HepG2 (cell line): ENCODE data around the gene BCL2L11. TPM values are rescaled to one million over a fixed set of nuclear protein-coding genes. Genes with fewer than 3 reads are reported as not detected.

ENCODE experiments used
- ARNTL ChIP-seq: sonication (generic); formaldehyde crosslinking; IDR thresholded peaks from 2 replicates; pipeline ENCODE4 v1.4.0; 2020; ENCODE audit warnings: mild to moderate bottlenecking, missing genetic modification reagents
- FOXK1 ChIP-seq: sonication (generic); formaldehyde crosslinking; IDR thresholded peaks from 2 replicates; pipeline ENCODE4 v1.4.0; 2020; ENCODE audit warnings: low read depth, missing genetic modification reagents, borderline replicate concordance
- FOXM1 ChIP-seq: sonication (generic); formaldehyde crosslinking; IDR thresholded peaks from 2 replicates; pipeline ENCODE4 v1.5.0; 2020; ENCODE audit warnings: missing genetic modification reagents
- PCBP1 ChIP-seq: fragments of 200-400 bp; formaldehyde crosslinking; IDR thresholded peaks from 2 replicates; pipeline ENCODE4 v1.6.1; 2017; ENCODE audit warnings: mild to moderate bottlenecking, low read depth, low read length, borderline replicate concordance
- REPIN1 ChIP-seq: sonication (generic); formaldehyde crosslinking; IDR thresholded peaks from 2 replicates; pipeline ENCODE4 v1.8.0; 2022; ENCODE audit warnings: missing genetic modification reagents, low read depth, mild to moderate bottlenecking, borderline replicate concordance
- RFXAP ChIP-seq: sonication (generic); formaldehyde crosslinking; IDR thresholded peaks from 2 replicates; pipeline ENCODE4 v1.4.0; 2020; ENCODE audit warnings: missing genetic modification reagents, borderline replicate concordance
- SMAD9 ChIP-seq: sonication (generic); formaldehyde crosslinking; IDR thresholded peaks from 2 replicates; pipeline ENCODE4 v1.5.1; 2020; ENCODE audit warnings: mild to moderate bottlenecking, missing genetic modification reagents
- SOX5 ChIP-seq: IDR thresholded peaks from 2 replicates; pipeline ENCODE4 v1.6.1; 2016; ENCODE audit warnings: borderline replicate concordance
- THYN1 ChIP-seq: sonication (generic); formaldehyde crosslinking; IDR thresholded peaks from 2 replicates; pipeline ENCODE4 v1.8.1; 2023; ENCODE audit warnings: low read depth, mild to moderate bottlenecking, moderate library complexity, missing genetic modification reagents, borderline replicate concordance
- ZBTB7B ChIP-seq: sonication (generic); formaldehyde crosslinking; IDR thresholded peaks from 2 replicates; pipeline ENCODE4 v1.4.0; 2020; ENCODE audit warnings: missing genetic modification reagents
- ZFY ChIP-seq: sonication (generic); formaldehyde crosslinking; IDR thresholded peaks from 2 replicates; pipeline ENCODE4 v1.4.0; 2020; ENCODE audit warnings: missing genetic modification reagents
- ZNF142 ChIP-seq: sonication (generic); formaldehyde crosslinking; IDR thresholded peaks from 2 replicates; pipeline ENCODE4 v1.4.0; 2020; ENCODE audit warnings: missing genetic modification reagents
- ZNF598 ChIP-seq: sonication (generic); formaldehyde crosslinking; IDR thresholded peaks from 2 replicates; pipeline ENCODE4 v1.5.1; 2020; ENCODE audit warnings: mild to moderate bottlenecking, missing genetic modification reagents, borderline replicate concordance
- ZNF629 ChIP-seq: sonication (generic); formaldehyde crosslinking; conservative IDR thresholded peaks from 2 replicates; pipeline ENCODE4 v1.5.0; 2020; ENCODE audit warnings: missing genetic modification reagents
- ZNF75D ChIP-seq: sonication (generic); formaldehyde crosslinking; IDR thresholded peaks from 2 replicates; pipeline ENCODE4 v1.8.1; 2023; ENCODE audit warnings: missing genetic modification reagents, mild to moderate bottlenecking, borderline replicate concordance
- ZNF782 ChIP-seq: sonication (generic); formaldehyde crosslinking; IDR thresholded peaks from 2 replicates; pipeline ENCODE4 v1.4.0; 2020; ENCODE audit warnings: missing genetic modification reagents, mild to moderate bottlenecking, borderline replicate concordance
- ZNF891 ChIP-seq: sonication (generic); formaldehyde crosslinking; IDR thresholded peaks from 2 replicates; pipeline ENCODE4 v1.5.0; 2020; ENCODE audit warnings: mild to moderate bottlenecking, missing genetic modification reagents
- ZUFSP ChIP-seq: sonication (generic); formaldehyde crosslinking; IDR thresholded peaks from 2 replicates; pipeline ENCODE4 v1.9.0; 2021; ENCODE audit warnings: missing genetic modification reagents, mild to moderate bottlenecking, borderline replicate concordance
- polyA plus RNA-seq, 8 experiments: library from polyadenylated mRNA; depleted of rRNA in 3 of 8; stranded (reverse) in 7 of 8; unstranded in 1 of 8; fragments of >200 nt; fragmentation: Illumina TruSeq in 4 of 8; extraction: Trizol in 4 of 8; gene quantifications; 2 replicates each; pipeline versions ENCODE4 v1.2.1 to v1.2.3, GENCODE V29; 2011 to 2016; ENCODE audit warnings: low read depth in 4 of 8, missing spikeins in 1 of 8, mixed read lengths in 1 of 8; ENCODE audit not compliant: insufficient read depth in 1 of 8
- total RNA-seq, 5 experiments: library from RNA; depleted of rRNA; stranded (reverse); fragments of >200 nt; fragmentation: Illumina TruSeq; extraction: Trizol; gene quantifications; 2 replicates each; pipeline ENCODE4 v1.2.3, GENCODE V29; 2016; ENCODE audit warnings: low read depth in 1 of 5
- TF ChIP-seq, protein P1 (sequence below): sonication (generic); formaldehyde crosslinking; IDR thresholded peaks from 2 replicates; pipeline ENCODE4 v1.4.0; 2020; ENCODE audit warnings: missing genetic modification reagents, borderline replicate concordance

Gene BCL2L11
- total and polyA plus RNA-seq, 2 of the 13 experiments (the other 11 are each of a cell fraction or from before 2014, with no cell fraction given): 6.1 to 9.7 TPM

DNA sequence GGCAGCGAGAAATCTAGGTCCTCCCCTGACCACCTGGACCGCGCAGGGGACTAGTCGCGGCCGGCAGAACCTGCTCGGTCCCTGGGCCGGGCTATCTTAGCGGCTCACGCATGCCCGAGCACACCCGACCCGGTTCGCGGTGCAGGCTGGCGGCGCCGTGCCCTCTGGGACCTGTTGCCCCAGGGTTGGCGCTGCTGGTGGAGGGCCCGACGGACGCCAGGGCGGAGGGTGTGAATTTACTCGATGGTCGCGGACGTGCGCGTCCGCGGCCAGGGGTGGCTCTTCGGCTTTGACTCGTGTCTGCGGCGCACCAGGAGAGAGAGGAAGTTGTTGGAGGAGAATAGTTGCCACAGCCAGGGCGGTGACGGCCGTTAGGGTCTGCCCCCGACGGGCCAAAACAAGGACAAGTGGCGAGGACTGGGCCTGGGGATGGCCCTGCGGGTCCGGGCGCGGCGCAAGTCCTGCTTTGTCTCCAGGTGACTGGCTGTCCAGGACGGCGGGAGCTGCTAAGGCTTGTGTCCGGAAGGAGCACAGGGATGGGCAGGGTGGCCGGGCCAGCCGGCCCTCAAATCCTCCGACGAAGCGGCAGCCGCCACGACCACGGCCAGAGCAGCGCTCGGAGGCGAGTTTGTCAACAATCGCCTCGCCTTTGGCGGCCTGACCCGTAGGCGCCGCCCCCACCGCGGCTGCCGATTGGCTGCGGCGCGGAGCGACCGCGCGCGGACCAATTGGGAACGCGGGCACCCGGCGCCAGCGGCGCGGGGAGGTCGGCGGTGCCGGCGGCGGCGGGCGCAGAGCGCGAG lies 1.3 kb downstream of the BCL2L11 start (continued):
- TF ChIP-seq ZNF142 (CRISPR knock-in tag) (0 out of 2 replicates have a peak, but pooled peaks have one; percentile 5), ZFY (CRISPR knock-in tag) (peak; percentile 79), SOX5 (CRISPR knock-in tag) (peak; percentile 19; the same call in 1 of the 2 replicates), REPIN1 (no peak), ZBTB7B (CRISPR knock-in tag) (0 out of 2 replicates have a peak, but pooled peaks have one; percentile 59), ZNF75D (CRISPR knock-in tag) (no peak), ZUFSP (no peak), ARNTL (peak; percentile 15; the same call in 1 of the 2 replicates), ZNF891 (CRISPR knock-in tag) (no peak), ZNF598 (CRISPR knock-in tag) (no peak), THYN1 (CRISPR knock-in tag) (no peak), ZNF782 (CRISPR knock-in tag) (no peak), FOXM1 (CRISPR knock-in tag) (no peak), PCBP1 (no peak), FOXK1 (CRISPR knock-in tag) (peak; percentile 55; the same call in 1 of the 2 replicates), ZNF629 (no peak), RFXAP (CRISPR knock-in tag) (peak; percentile 80; the same call in 1 of the 2 replicates), SMAD9 (CRISPR knock-in tag) (0 out of 2 replicates have a peak, but pooled peaks have one; percentile 64)
- TF ChIP-seq, protein P1, sequence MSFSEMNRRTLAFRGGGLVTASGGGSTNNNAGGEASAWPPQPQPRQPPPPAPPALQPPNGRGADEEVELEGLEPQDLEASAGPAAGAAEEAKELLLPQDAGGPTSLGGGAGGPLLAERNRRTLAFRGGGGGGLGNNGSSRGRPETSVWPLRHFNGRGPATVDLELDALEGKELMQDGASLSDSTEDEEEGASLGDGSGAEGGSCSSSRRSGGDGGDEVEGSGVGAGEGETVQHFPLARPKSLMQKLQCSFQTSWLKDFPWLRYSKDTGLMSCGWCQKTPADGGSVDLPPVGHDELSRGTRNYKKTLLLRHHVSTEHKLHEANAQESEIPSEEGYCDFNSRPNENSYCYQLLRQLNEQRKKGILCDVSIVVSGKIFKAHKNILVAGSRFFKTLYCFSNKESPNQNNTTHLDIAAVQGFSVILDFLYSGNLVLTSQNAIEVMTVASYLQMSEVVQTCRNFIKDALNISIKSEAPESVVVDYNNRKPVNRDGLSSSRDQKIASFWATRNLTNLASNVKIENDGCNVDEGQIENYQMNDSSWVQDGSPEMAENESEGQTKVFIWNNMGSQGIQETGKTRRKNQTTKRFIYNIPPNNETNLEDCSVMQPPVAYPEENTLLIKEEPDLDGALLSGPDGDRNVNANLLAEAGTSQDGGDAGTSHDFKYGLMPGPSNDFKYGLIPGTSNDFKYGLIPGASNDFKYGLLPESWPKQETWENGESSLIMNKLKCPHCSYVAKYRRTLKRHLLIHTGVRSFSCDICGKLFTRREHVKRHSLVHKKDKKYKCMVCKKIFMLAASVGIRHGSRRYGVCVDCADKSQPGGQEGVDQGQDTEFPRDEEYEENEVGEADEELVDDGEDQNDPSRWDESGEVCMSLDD: peak; percentile 26; the same call in 1 of the 2 replicates
